NCI-H1105 (cell line): ENCODE measurements around the gene FAT4.

Experiments
- DNase-seq: peaks from one replicate; lab custom pipeline; 2025; lab: John Stamatoyannopoulos, UW

FAT4 gene

DNA sequence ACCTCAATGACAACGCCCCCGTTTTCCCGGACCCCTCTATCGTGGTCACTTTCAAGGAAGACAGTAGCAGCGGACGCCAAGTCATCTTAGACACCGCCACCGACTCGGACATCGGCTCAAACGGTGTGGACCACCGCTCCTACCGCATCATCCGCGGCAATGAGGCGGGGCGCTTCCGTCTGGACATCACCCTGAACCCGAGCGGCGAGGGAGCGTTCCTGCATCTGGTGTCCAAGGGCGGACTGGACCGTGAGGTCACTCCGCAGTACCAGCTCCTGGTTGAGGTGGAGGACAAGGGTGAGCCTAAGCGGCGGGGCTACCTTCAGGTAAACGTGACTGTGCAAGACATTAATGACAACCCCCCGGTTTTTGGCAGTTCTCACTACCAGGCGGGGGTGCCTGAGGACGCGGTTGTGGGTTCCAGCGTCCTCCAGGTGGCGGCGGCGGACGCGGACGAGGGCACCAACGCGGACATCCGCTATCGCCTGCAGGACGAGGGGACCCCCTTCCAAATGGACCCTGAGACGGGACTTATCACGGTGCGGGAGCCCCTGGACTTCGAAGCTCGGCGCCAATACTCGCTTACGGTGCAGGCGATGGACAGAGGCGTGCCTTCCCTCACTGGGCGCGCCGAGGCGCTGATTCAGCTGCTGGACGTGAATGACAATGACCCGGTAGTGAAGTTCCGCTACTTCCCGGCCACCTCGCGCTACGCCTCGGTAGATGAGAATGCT lies 2.2 kb downstream of the FAT4 start:
- no peak for DNase-seq

DNA sequence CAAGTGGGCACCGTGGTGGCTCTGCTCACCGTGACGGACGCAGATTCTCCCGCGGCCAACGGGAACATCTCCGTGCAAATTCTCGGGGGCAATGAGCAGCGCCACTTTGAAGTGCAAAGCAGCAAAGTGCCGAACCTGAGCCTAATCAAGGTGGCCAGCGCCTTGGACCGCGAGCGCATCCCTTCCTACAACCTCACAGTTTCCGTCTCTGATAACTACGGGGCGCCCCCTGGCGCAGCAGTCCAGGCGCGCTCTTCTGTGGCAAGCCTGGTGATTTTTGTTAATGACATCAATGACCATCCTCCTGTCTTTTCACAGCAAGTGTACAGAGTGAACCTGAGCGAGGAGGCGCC lies 2.7 kb downstream of the FAT4 start:
- no peak for DNase-seq

DNA sequence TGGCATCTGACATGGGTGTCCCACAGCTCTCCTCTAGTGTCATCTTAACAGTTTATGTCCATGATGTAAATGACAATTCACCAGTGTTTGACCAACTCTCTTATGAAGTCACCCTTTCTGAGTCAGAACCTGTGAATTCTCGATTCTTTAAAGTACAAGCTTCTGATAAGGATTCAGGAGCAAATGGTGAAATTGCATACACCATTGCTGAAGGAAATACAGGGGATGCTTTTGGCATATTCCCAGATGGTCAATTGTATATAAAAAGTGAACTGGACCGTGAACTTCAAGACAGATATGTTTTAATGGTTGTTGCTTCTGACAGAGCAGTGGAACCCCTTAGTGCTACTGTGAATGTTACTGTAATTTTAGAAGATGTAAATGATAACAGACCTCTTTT lies 4.6 kb downstream of the FAT4 start:
- no peak for DNase-seq

DNA sequence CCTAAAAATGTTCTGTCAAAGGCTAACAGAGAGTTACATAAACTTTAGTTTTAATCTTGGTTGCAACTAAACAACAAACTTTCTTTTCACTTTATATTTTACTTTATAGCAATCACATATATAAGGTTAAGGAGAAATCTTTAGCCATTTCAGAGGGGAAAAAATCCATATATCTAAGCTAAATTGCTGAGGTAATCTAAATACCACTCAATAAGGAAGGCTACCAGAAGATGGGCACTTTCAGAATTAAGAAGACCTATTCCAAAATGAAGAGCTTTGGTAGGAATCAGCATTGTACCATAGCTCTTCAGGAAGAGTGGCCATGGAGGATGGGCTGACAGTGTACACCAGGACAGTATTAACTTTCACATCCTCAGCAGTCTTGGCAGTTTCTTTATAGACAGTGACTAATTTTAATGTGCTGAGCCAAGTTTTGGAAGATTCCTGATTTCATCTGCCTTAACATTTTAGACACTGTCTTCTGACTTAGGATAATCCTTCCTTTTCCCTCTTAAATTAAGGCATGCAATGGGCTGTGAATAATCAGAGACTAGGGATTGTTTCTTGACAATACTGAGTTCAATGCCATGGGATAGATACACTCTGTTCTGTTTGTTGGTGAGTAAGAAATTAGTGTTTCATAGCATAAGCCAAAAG lies 7.1 kb downstream of the FAT4 start:
- no peak for DNase-seq

DNA sequence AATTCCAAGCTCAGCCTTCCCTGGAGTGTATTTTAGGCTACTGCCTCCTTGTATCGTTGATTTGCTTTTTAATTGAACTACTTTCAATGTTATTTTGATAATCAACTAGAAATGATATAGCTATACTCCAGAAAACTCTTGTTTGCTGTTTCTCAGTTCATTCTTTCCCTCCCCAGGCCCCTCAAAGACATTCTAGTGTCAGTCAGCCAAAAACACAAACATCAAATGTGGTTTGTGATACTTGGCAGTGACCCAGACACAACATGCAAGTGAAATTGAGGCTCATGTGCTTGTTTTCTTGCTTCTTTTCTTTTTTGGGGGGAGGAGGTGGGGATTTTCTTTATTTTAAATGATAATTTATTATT lies 7.6 kb downstream of the FAT4 start:
- DNase-seq = no peak

DNA sequence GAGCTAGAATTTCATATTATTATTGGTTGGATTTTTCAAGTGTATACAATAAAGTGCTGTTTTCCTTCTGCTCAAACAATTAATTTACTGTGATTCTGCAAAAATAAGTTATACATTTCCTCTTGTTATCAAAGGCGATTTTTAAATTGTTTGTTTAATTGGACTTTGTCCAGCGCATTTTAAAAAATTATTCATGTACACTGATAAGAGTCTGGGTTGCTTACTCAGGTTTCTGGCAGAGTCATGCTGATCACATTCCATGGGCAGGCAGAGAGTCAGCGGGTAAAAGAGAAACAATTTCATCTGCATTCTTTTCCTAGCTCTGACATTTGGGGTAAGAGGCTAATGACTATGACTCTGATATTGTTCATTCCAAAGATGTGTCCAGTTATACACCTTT lies 8.9 kb downstream of the FAT4 start:
- DNase-seq = no peak

DNA sequence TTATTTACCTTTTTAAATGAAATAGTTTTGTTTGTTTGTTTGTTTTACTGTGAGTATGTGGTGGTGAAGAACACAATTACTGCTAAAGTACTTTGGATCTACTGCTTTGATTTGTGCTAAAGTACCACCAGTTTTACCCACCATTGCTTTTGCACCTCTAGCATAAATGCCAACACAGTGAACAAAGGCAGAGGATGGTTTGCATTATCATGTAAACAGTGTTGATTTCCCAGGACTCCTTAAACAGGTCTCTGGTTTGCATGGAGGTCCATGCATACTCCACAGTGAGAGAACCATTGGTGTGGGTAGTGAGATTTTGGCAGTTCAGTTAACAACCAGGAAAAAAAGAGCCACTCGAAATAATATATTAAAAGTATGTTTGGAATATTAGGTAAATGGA lies 11.0 kb downstream of the FAT4 start:
- DNase-seq = no peak

DNA sequence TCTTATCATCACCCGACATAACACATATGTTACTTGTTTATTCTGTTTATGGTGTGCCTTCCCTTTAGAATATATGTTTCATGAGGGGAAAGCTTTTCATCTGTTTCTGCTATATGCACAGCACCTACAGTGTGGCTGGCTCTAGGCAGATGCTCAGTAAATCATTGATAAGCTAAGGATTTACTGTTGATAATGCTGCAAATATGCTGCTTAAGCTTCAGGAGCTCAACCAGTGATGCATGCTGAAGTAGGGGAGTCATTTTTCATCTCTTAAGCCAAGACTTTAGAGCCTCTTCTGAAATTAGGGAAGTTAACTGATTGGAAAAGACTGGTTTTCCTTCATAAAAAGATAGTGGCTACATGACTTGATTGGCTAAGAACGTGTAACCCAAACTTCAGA lies 16.4 kb downstream of the FAT4 start:
- no peak for DNase-seq

DNA sequence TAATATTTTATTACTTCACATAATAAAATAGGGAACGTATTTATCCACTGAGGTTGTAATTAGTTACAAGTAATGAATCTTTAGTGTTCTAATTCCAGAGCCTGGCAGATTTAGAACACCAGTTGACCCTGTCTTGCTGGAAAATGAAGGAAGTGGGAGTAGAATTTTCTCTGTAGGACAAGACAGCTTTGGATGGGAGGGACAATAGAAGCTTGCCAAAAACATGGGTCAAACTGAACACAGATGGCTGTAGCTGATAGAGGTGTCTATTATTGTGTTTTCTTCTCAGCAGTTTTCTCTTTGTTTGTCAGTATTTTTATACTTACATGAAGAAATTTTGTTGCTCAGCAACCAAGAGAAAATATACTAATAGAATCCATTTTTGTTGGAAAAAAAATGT lies 20.2 kb downstream of the FAT4 start:
- DNase-seq = no peak

DNA sequence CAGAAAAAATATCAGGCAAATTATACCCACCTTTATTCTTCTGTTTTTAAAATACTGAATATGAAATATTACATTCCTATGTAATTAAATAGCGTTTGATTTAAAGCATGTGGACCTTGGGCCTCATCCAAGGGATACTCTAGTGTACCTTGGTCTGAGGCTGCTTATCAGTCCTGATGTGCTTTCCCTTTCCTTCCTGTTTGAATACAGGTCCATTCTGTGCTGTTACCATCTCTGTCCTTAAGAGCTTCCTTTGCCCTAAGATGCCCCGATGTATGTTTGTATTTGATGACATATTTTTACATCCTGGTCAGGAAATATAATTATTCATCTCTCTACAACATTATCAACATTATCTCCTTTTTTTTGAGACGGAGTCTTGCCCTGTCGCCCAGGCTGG lies 24.1 kb downstream of the FAT4 start:
- no peak for DNase-seq

DNA sequence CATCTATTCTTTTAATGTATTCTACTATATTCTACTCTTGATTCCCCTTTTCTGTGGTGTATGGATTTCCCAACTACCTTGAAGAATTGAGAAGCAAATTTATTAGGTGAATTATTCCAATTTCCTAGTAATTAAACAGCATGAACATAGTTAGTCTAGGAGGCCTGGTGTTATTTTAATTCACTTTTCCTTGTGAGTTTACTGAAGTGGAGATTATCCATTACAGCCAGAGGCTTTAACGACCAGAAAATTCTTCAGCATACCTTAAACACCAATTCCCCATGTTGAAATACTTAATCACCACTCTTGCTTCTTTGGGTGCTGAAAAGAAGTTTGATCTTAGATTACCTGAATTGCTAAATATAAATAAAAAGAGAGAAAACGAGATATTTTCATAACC lies 29.4 kb downstream of the FAT4 start:
- no peak for DNase-seq

DNA sequence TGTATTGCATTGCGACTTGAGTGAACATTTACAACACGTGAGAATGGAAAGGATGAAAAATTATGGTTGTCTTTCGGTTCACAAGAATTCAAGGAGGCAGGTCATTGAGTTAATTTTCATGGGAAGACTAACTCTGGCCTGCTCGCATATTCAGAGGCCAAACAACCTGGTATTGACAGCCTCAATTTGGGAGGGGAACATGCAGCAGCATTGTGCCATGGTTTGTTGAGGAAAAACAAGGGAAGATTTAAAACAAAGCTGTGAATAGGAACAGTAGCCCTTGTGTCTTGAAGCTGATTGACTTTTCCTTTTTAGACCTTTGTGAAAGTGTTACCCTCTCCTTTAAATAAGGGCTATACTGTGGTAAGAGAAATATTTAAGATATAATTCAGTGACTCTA lies 31.9 kb downstream of the FAT4 start:
- no peak for DNase-seq

DNA sequence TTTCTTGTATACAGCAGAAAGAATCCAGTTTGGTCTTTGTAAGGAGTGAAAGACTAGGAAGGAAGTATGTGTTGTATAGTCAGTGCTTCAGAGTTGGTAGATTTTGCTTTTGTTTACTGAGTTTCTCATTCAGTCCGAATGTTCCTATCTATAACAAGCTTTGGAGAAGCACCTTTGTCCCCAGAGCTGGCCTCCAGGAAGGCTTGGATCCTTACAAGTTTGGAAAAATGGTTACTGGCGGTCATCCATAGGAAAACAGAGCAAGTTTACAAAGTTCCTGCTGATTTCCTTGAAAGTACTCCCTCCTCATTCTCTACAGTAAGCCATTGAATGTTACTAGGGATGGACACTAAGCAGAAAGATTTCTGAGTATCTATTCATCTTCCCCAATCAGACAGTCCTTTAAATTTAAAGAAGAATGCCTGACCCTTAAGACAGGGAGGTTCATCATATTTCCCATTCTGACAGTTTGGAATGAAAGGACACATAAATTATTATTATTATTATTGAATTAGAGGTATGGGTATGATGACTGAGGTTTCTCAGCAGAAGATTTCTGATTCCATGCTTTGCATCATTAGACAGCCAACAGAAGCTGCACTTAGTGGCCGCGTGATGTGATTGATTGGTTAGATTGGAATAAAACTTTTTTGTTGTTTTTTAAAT lies 35.8 kb downstream of the FAT4 start:
- DNase-seq = no peak

DNA sequence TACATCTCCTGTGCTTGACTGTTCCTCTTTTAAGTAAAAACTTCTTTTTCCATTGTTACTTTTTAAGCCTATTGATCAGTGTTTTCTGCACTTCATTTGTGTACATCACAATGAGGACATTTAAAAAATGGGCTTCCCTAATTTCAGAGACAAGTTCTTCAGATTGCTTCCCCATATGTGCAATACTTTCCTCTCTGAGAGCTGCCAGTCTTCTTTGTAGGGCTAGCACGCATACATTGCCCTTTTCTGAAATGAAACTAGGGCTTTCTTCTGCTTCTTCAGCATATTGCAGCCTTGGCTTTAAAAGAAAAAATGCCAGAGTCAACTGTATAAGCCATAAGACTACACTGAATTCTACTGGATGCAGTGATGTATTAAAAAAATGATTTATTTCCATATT lies 37.8 kb downstream of the FAT4 start:
- DNase-seq = no peak

DNA sequence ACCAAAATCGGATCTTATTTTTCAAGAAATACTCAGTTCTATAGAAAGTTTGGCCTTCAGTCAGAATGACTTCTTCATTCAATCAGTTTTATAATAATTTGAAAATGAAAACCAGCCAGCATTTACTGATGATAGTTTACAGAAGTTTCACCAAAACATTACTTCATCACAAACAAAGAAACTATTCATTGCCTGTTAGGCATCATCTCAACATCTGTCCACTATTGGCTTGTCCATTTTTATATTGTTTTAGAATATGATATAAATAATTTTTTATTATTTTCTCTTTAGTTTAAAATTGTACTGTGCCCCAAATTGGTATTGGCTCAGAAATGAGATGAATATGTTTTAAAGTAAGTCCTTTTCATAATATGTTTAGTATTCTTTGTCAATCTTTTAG lies 38.4 kb downstream of the FAT4 start:
- DNase-seq = no peak

DNA sequence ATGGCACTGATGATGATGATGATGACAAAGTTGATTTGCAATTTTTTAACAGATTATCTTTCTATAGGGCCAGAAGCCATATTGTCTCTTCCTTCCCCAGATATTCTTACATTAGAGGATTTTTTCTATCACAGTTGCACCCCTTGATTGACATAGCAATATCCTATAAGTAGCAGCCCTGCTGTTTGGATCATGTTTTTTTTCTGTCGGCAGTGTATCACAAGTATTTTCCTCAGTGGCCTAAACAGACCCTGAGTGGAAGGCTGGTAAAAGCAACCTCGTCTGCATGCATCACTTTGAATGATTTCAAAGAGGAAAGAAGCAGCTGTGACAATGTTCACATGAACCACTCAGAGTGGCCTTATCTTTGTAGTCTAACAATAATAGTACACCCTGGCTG lies 41.0 kb downstream of the FAT4 start:
- DNase-seq = no peak

DNA sequence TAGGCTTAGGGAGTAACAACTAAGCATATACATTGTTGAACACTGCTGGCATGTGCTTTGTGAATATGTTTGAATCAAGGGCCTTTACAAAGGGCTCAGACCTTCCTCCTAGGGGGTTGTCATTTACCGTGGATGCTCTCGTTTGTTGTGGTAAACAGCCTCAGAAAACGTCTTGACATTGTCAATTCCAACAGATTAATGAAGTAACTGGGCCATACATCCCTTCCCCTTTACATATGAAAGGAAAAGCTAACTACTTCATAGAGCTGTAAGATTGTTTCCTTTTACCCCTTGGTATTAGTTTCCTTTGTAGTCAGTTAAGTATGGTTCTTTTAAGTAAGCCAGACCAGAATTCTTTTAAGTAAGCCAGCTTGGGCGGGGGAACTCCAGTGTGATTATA lies 42.9 kb downstream of the FAT4 start:
- DNase-seq = no peak

DNA sequence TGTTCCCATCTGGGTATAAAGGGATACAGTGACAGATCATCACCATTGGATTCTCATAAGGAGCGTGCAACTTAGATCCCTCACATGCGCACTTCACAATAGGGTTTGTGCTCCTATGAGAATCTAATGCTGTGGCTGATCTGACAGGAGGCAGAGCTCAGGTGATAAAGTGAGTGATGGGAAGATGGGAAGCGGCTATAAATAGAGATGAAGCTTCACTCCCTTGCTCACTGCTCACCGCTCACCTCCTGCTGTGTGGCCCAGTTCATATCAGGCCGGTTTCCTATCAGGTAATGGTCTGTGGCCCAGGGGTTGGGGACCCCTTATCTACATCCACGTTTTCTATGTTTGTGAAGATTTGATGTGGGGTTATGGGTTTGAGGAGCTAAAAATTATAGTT lies 43.7 kb downstream of the FAT4 start:
- DNase-seq = no peak

DNA sequence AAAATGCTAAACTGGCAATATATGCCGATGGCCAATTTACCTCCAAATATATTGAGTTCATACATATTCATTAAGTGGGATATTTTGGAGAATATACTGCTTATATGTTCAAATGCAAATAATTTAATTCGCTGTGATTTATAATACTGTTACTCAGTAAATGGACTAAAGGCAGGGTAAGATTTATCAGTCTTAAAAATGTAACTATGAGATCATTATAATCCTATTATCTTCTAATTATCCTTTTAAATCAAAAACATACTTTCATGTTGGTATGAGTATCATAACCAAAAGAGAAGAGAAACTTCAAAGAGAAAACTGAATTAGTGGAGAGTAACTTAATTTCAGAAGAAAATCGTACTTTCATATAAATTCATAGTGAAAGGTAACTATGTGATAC lies 44.6 kb downstream of the FAT4 start:
- no peak for DNase-seq

DNA sequence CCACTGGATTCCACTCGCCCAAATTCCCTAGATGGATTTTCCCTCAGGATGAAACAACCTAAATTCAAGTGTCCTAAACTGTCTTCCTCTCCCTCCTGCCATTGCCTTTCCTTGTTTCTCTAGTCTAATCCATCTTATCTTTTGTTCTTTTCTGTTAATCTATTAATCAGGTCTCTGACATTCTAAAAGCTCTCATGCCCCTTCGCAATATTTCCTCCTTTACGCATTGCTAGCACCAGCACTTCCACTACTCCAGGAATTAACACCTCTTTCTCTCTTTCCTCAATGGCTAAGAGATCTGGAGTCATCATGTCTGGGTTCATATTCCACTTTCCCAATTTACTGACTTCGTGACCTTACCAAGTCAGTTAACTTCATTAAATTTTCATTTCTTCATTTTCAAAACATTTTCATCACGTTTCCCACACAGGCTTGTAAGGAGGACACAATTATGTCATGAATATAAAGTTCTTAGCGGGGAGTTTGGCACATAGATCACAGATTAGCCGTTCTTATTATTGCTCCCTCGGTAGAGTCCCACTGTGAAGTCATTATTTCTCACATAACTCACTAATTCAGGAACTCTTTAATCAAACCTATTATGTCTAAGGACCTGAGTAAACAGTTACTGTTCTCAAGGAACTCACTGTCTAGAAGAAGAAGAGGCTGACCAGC lies 45.3 kb downstream of the FAT4 start:
- no peak for DNase-seq

DNA sequence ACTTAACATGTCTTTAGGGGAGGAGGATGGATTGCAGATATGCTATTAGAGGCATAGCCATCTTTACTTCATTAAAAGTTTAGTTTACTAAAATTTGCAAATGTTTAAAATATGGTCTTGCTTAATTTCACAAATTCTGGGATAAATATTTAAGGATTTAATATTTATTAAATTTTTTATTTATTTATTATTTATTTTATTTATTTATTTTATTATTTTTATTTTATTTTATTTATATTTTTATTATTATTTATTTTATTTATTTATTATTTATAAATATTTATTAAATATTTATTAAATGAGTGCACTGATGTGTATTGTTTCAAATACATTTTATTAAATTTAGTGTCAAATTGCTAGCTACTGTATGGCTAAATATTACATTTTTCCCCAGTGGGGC lies 46.0 kb downstream of the FAT4 start:
- DNase-seq = no peak
